H9 (cell line): ENCODE measurements around the gene BRINP2. TPM values are rescaled to one million over a fixed set of nuclear protein-coding genes. Genes with fewer than 3 reads are reported as not detected.

ENCODE experiments used
- DNase-seq: peaks from one replicate; pipeline ENCODE4 v3.0.0-alpha.2; 2017
- H2AFZ ChIP-seq: one replicate; pipeline ENCODE4 v1.6.1; 2013; ENCODE audit warnings: mild to moderate bottlenecking, low read length, control low read depth, moderate library complexity
- H2AK5ac ChIP-seq: 2 replicates; pipeline ENCODE4 v1.6.1; 2013; ENCODE audit warnings: low read length, control low read depth, mixed read lengths; ENCODE audit not compliant: insufficient read length
- H2BK120ac ChIP-seq: one replicate; pipeline ENCODE4 v1.6.1; 2013; ENCODE audit warnings: low read depth, mild to moderate bottlenecking, low read length, control low read depth, inconsistent platforms; ENCODE audit not compliant: poor library complexity, severe bottlenecking
- H2BK12ac ChIP-seq: 2 replicates; pipeline ENCODE4 v1.6.1; 2013; ENCODE audit warnings: low read length, control low read depth, mixed read lengths, low read depth; ENCODE audit not compliant: insufficient read length
- H2BK15ac ChIP-seq: 2 replicates; pipeline ENCODE4 v1.6.1; 2013; ENCODE audit warnings: low read depth, low read length, control low read depth
- H2BK20ac ChIP-seq: one replicate; pipeline ENCODE4 v1.6.1; 2013; ENCODE audit warnings: low read depth, mild to moderate bottlenecking, low read length, control low read depth, inconsistent platforms; ENCODE audit not compliant: poor library complexity, severe bottlenecking
- H2BK5ac ChIP-seq: 2 replicates; pipeline ENCODE4 v1.6.1; 2013; ENCODE audit warnings: low read length, control low read depth, mixed read lengths; ENCODE audit not compliant: insufficient read length
- H3K14ac ChIP-seq: 2 replicates; pipeline ENCODE4 v1.6.1; 2013; ENCODE audit warnings: low read length, control low read depth; ENCODE audit not compliant: insufficient read depth
- H3K18ac ChIP-seq: 2 replicates; pipeline ENCODE4 v1.6.1; 2013; ENCODE audit warnings: low read depth, mild to moderate bottlenecking, mixed read lengths, low read length, control low read depth; ENCODE audit not compliant: insufficient read length
- H3K23ac ChIP-seq: 2 replicates; pipeline ENCODE4 v1.6.1; 2013; ENCODE audit warnings: low read length, control low read depth, mixed read lengths, low read depth; ENCODE audit not compliant: insufficient read length
- H3K23me2 ChIP-seq: 2 replicates; pipeline ENCODE4 v1.6.1; 2013; ENCODE audit warnings: low read depth, mild to moderate bottlenecking, mixed read lengths, low read length, control low read depth; ENCODE audit not compliant: insufficient read length, poor library complexity, severe bottlenecking
- H3K27ac ChIP-seq: 2 replicates; pipeline ENCODE4 v1.5.1; 2013; ENCODE audit warnings: low read length, control low read depth, mixed read lengths, low read depth; ENCODE audit not compliant: insufficient read length
- H3K27me3 ChIP-seq: 2 replicates; pipeline ENCODE4 v1.6.1; 2013; ENCODE audit warnings: low read length, control low read depth, inconsistent platforms; ENCODE audit not compliant: insufficient read depth
- H3K4ac ChIP-seq: 2 replicates; pipeline ENCODE4 v1.6.1; 2013; ENCODE audit warnings: low read depth, mild to moderate bottlenecking, control low read depth, inconsistent platforms, low read length, moderate library complexity
- H3K4me1 ChIP-seq: 2 replicates; pipeline ENCODE4 v1.6.1; 2013; ENCODE audit warnings: low read length, control low read depth, inconsistent platforms; ENCODE audit not compliant: insufficient read depth
- H3K4me2 ChIP-seq: 2 replicates; pipeline ENCODE4 v1.6.1; 2013; ENCODE audit warnings: low read length, control low read depth, mixed read lengths; ENCODE audit not compliant: insufficient read length, insufficient read depth
- H3K56ac ChIP-seq: 2 replicates; pipeline ENCODE4 v1.6.1; 2013; ENCODE audit warnings: low read depth, mild to moderate bottlenecking, mixed read lengths, low read length, control low read depth; ENCODE audit not compliant: insufficient read length
- H3K79me1 ChIP-seq: 2 replicates; pipeline ENCODE4 v1.6.1; 2013; ENCODE audit warnings: low read depth, mild to moderate bottlenecking, moderate library complexity, low read length, control low read depth, inconsistent platforms; ENCODE audit not compliant: insufficient read depth, poor library complexity, severe bottlenecking
- H3K79me2 ChIP-seq: 2 replicates; pipeline ENCODE4 v1.6.1; 2013; ENCODE audit warnings: low read length, control low read depth, inconsistent platforms; ENCODE audit not compliant: insufficient read depth
- H3K9ac ChIP-seq: 2 replicates; pipeline ENCODE4 v1.6.1; 2013; ENCODE audit warnings: low read length, control low read depth, mixed read lengths; ENCODE audit not compliant: insufficient read length; ENCODE audit errors: extremely low read depth
- H3K9me3 ChIP-seq: one replicate; pipeline ENCODE4 v1.6.1; 2013; ENCODE audit warnings: low read depth, low read length, inconsistent platforms; ENCODE audit not compliant: control insufficient read depth
- H3T11ph ChIP-seq: one replicate; pipeline ENCODE4 v1.6.1; 2013; ENCODE audit warnings: mild to moderate bottlenecking, low read length, control low read depth, inconsistent platforms
- H4K20me1 ChIP-seq: one replicate; pipeline ENCODE4 v1.6.1; 2013; ENCODE audit not compliant: control insufficient read depth, insufficient read length, insufficient read depth
- H4K5ac ChIP-seq: 2 replicates; pipeline ENCODE4 v1.6.1; 2013; ENCODE audit warnings: low read depth, mild to moderate bottlenecking, mixed read lengths, low read length, control low read depth; ENCODE audit not compliant: insufficient read length
- H4K8ac ChIP-seq: replicated peaks from 2 replicates; pipeline ENCODE4 v1.6.1; 2013; ENCODE audit warnings: low read length, control low read depth, mixed read lengths, low read depth; ENCODE audit not compliant: insufficient read length
- H4K91ac ChIP-seq: 2 replicates; pipeline ENCODE4 v1.6.1; 2013; ENCODE audit warnings: low read depth, mild to moderate bottlenecking, moderate library complexity, mixed read lengths, low read length, control low read depth; ENCODE audit not compliant: insufficient read length
- H3K27ac Mint-ChIP-seq, 3 experiments: 2 replicates in 2 of 3; 3 replicates in 1 of 3; pipeline ENCODE4 v1.8.0; 2020 to 2021; ENCODE audit warnings: mixed read lengths in 3 of 3, mild to moderate bottlenecking in 1 of 3, moderate library complexity in 1 of 3
- H3K27me3 Mint-ChIP-seq: 2 replicates; pipeline ENCODE4 v1.8.0; 2021; ENCODE audit warnings: low read depth, mild to moderate bottlenecking, moderate library complexity, mixed read lengths
- H3K36me3 Mint-ChIP-seq, 3 experiments: 2 replicates in 2 of 3; 3 replicates in 1 of 3; pipeline ENCODE4 v1.8.0; 2020 to 2021; ENCODE audit warnings: low read depth in 3 of 3, mixed read lengths in 3 of 3; ENCODE audit not compliant: insufficient read depth in 1 of 3
- H3K4me1 Mint-ChIP-seq, 2 experiments: 2 replicates each; pipeline ENCODE4 v1.8.0; 2020; ENCODE audit warnings: mixed read lengths in 2 of 2
- H3K4me3 Mint-ChIP-seq, 2 experiments: 2 replicates in 1 of 2; 3 replicates in 1 of 2; pipeline ENCODE4 v1.8.0; 2020 to 2021; ENCODE audit warnings: mild to moderate bottlenecking in 2 of 2, mixed read lengths in 2 of 2, moderate library complexity in 1 of 2
- H3K9me3 Mint-ChIP-seq, 2 experiments: 2 replicates in 1 of 2; 3 replicates in 1 of 2; pipeline ENCODE4 v1.8.0; 2020; ENCODE audit warnings: mild to moderate bottlenecking in 2 of 2, mixed read lengths in 2 of 2, moderate library complexity in 1 of 2
- CTCF ChIP-seq: fragments of 200-600 bp; sonication (generic); conservative IDR thresholded peaks from 3 replicates; pipeline ENCODE4 v1.8.0; 2021; ENCODE audit warnings: antibody characterized with exemption, mild to moderate bottlenecking
- WGBS: extraction: QIAGEN DNeasy Blood & Tissue Kit; methylation state at CpG from one replicate; pipeline ENCODE4 v1.1.7; 2013; ENCODE audit warnings: missing lambda C conversion rate, low lambda C conversion rate, mixed read lengths; ENCODE audit not compliant: insufficient read length; ENCODE audit errors: extremely low coverage; 5-methylcytosine and 5-hydroxymethylcytosine counted together
- total RNA-seq: library from RNA; stranded (reverse); gene quantifications from 2 replicates; pipeline ENCODE4 v1.2.1, GENCODE V29; 2021

BRINP2 gene
- total RNA-seq, 1 experiment from 2014 or later, result not detected

- H2BK12ac ChIP-seq, result no peak overlapping the region
- H3K23ac ChIP-seq, result no peak overlapping the region
- H2BK120ac ChIP-seq, result no peak overlapping the region
- no peaks in the 10 kb centered on the region for H4K20me1 ChIP-seq
- no peak overlapping the region for H2BK15ac ChIP-seq
- Mint-ChIP-seq H3K9me3 (no peaks in the 10 kb centered on the region), H3K27ac (no peak overlapping the region), H3K4me1 (peaks cover 9 to 12% of the 10 kb centered on the region in 2 experiments), H3K4me3 (peak overlapping the region; percentile 81 to 93), H3K27me3 (peaks cover 4% of the 10 kb centered on the region; the same call in 1 of the 2 replicates), H3K36me3 (peaks cover 0 to 5% (median 0%) of the 10 kb centered on the region in 3 experiments; a peak in 2 of 7 replicates)
- no peak overlapping the region for H3T11ph ChIP-seq
- H3K9me3 ChIP-seq, result no peaks in the 10 kb centered on the region
- H3K9ac ChIP-seq, result peak overlapping the region; percentile 46
- no peaks in the 10 kb centered on the region for H3K4me1 ChIP-seq
- H3K27ac ChIP-seq, result no peak overlapping the region
- H3K18ac ChIP-seq, result no peak overlapping the region
- H2BK5ac ChIP-seq, result no peak overlapping the region
- H2BK20ac ChIP-seq, result no peak overlapping the region
- no peak for TF ChIP-seq CTCF
- H3K4me2 ChIP-seq, result peak overlapping the region; percentile 100
- H3K23me2 ChIP-seq, result peaks cover 11% of the 10 kb centered on the region
- no peak overlapping the region for H4K8ac ChIP-seq
- H4K5ac ChIP-seq, result no peak overlapping the region
- peaks cover 19% of the 10 kb centered on the region for H3K27me3 ChIP-seq
- H2AFZ ChIP-seq, result no peak overlapping the region
- no peak overlapping the region for H4K91ac ChIP-seq
- H3K79me1 ChIP-seq, result no peaks in the 10 kb centered on the region
- no CpG with 5 or more reads among the region's 15 CpGs for WGBS
- no peaks in the 10 kb centered on the region for H3K79me2 ChIP-seq
- no peak overlapping the region for H3K4ac ChIP-seq
- DNase-seq, result no peak
- H3K14ac ChIP-seq, result no peak overlapping the region
- no peak overlapping the region for H3K56ac ChIP-seq
- H2AK5ac ChIP-seq, result no peak overlapping the region
Observed at GRCh38 chr1:177163844-177164379, 6.8 kb upstream of the BRINP2 start.
